Loucy (cell line): ENCODE data around the gene SLC26A9.

Experiments
- EZH2phosphoT487 ChIP-seq: fragments of 200-600 bp; IDR thresholded peaks from 2 replicates; pipeline ENCODE4 v1.6.1; 2018; ENCODE audit warnings: antibody characterized with exemption, mild to moderate bottlenecking, moderate library complexity, borderline replicate concordance
- TF ChIP-seq, protein P1 (sequence below): fragments of 200-600 bp; sonication (generic); conservative IDR thresholded peaks from 2 replicates; pipeline ENCODE4 v1.5.1; 2014; ENCODE audit warnings: mild to moderate bottlenecking, antibody characterized with exemption, low read length

DNA sequence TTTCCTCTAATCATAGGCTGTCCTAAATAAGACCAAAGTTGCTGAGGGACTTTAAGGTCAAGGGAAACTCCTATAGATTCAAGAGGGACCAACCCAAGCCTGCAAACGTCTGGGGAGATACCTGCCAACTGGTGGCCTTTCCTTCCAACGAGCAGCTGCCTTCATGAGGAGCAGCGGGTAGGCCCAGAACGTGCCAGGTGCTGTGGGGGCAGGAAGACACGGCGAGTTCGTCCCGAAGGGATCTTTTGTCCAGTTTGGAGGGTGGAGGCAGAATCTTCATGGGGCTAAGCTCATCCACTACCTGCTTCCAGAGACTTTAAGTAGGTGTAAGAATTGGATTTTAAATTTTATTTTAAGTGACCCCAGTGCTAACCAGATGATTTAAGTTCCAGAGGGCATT is 26.0 kb upstream of the SLC26A9 start:
- TF ChIP-seq, protein P1, sequence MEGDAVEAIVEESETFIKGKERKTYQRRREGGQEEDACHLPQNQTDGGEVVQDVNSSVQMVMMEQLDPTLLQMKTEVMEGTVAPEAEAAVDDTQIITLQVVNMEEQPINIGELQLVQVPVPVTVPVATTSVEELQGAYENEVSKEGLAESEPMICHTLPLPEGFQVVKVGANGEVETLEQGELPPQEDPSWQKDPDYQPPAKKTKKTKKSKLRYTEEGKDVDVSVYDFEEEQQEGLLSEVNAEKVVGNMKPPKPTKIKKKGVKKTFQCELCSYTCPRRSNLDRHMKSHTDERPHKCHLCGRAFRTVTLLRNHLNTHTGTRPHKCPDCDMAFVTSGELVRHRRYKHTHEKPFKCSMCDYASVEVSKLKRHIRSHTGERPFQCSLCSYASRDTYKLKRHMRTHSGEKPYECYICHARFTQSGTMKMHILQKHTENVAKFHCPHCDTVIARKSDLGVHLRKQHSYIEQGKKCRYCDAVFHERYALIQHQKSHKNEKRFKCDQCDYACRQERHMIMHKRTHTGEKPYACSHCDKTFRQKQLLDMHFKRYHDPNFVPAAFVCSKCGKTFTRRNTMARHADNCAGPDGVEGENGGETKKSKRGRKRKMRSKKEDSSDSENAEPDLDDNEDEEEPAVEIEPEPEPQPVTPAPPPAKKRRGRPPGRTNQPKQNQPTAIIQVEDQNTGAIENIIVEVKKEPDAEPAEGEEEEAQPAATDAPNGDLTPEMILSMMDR, result no peak
- no peak for TF ChIP-seq EZH2phosphoT487
